A172 (cell line): ENCODE results near the gene HMG20B. TPM values are rescaled to one million over a fixed set of nuclear protein-coding genes. Genes with fewer than 3 reads are reported as not detected.

Source experiments
- DNase-seq: peaks from one replicate; pipeline ENCODE4 v3.0.0-alpha.2; 2015; ENCODE audit warnings: low spot score
- total RNA-seq: library from RNA; depleted of rRNA; stranded (reverse); fragments of >200 nt; shearing (Covaris generic); gene quantifications from 2 replicates; pipeline ENCODE4 v1.2.3, GENCODE V29; 2014

HMG20B gene
- total RNA-seq, 1 experiment from 2014 or later = 260 TPM

GRCh38 chr19:3537101-3537437 lies 35.7 kb upstream of the HMG20B start:
- DNase-seq = no peak

GRCh38 chr19:3537438-3538240 lies 35.1 kb upstream of the HMG20B start:
- DNase-seq = no peak

GRCh38 chr19:3538258-3538929 lies 34.4 kb upstream of the HMG20B start:
- no peak for DNase-seq

- peak; percentile 37 for DNase-seq
Observed at GRCh38 chr19:3538965-3539755, 33.6 kb upstream of the HMG20B start, which contains the start of gene TEKTIP1. TSS of gene TEKTIP1 (plus strand) at chr19:3539174. CDS start at chr19:3539178, 4 bp downstream.

GRCh38 chr19:3539756-3540118 lies 33.0 kb upstream of the HMG20B start:
- no peak for DNase-seq

GRCh38 chr19:3543150-3544057 lies 29.3 kb upstream of the HMG20B start:
- DNase-seq = no peak

GRCh38 chr19:3544058-3544376 lies 28.7 kb upstream of the HMG20B start:
- no peak for DNase-seq

GRCh38 chr19:3544742-3545668 lies 27.7 kb upstream of the HMG20B start:
- DNase-seq = peak; percentile 72

GRCh38 chr19:3545669-3546034 lies 27.1 kb upstream of the HMG20B start:
- no peak for DNase-seq

- DNase-seq = no peak
Observed at GRCh38 chr19:3546119-3546518, 26.6 kb upstream of the HMG20B start.

GRCh38 chr19:3547301-3547731 lies 25.4 kb upstream of the HMG20B start:
- no peak for DNase-seq

- no peak for DNase-seq
Observed at GRCh38 chr19:3547767-3548282, 24.9 kb upstream of the HMG20B start.

- no peak for DNase-seq
Observed at GRCh38 chr19:3548606-3549005, 24.1 kb upstream of the HMG20B start.

- DNase-seq = no peak
Observed at GRCh38 chr19:3549816-3550215, 22.9 kb upstream of the HMG20B start.

- DNase-seq = no peak
Observed at GRCh38 chr19:3550947-3551791, 21.6 kb upstream of the HMG20B start.

GRCh38 chr19:3551792-3552095 lies 21.0 kb upstream of the HMG20B start:
- no peak for DNase-seq

GRCh38 chr19:3554254-3555083 lies 18.3 kb upstream of the HMG20B start:
- DNase-seq = no peak

- DNase-seq = no peak
Observed at GRCh38 chr19:3555653-3556422, 16.9 kb upstream of the HMG20B start.
